Keratinocyte (primary cell): ENCODE results near the gene ANKRA2. TPM values are rescaled to one million over a fixed set of nuclear protein-coding genes. Genes with fewer than 3 reads are reported as not detected.

ENCODE experiments used
- DNase-seq: peaks from one replicate; pipeline ENCODE4 v3.0.0-alpha.2; 2011; ENCODE audit warnings: low read depth, missing footprints, low spot score
- FAIRE-seq: peaks from 2 replicates; lab custom pipeline; 2011; peaks lifted over from hg19 to GRCh38; lab: Jason Lieb, UNC
- H2AFZ ChIP-seq: 2 replicates; pipeline ENCODE4 v1.6.0; 2012; ENCODE audit warnings: low read length, control low read depth, inconsistent platforms; ENCODE audit not compliant: control insufficient read depth
- H3K27ac ChIP-seq: 2 replicates; pipeline ENCODE4 v1.5.1; 2011; ENCODE audit warnings: low read length; ENCODE audit not compliant: control insufficient read depth, insufficient read depth
- H3K27me3 ChIP-seq: 3 replicates; pipeline ENCODE4 v1.6.0; 2011; ENCODE audit warnings: low read length; ENCODE audit not compliant: control insufficient read depth, insufficient read depth; ENCODE audit errors: extremely low read depth
- H3K36me3 ChIP-seq, 2 experiments: 2 replicates in 1 of 2; 3 replicates in 1 of 2; pipeline ENCODE4 v1.5.1; 2011; ENCODE audit warnings: low read length in 2 of 2, mild to moderate bottlenecking in 1 of 2; ENCODE audit not compliant: control insufficient read depth in 2 of 2, insufficient read depth in 2 of 2; ENCODE audit errors: extremely low read depth in 1 of 2
- H3K4me1 ChIP-seq: 3 replicates; pipeline ENCODE4 v1.5.1; 2011; ENCODE audit warnings: low read length; ENCODE audit not compliant: control insufficient read depth, insufficient read depth; ENCODE audit errors: extremely low read depth
- H3K4me2 ChIP-seq: 3 replicates; pipeline ENCODE4 v1.6.0; 2011; ENCODE audit warnings: low read depth, low read length; ENCODE audit not compliant: control insufficient read depth, insufficient read depth; ENCODE audit errors: extremely low read depth
- H3K4me3 ChIP-seq, 3 experiments: fragments of 200-600 bp in 1 of 3; sonication (generic) in 1 of 3; 2 replicates in 2 of 3; 3 replicates in 1 of 3; pipeline ENCODE4 v1.5.1; 2011 to 2016; ENCODE audit warnings: low read length in 3 of 3, mild to moderate bottlenecking in 3 of 3, control low read depth in 2 of 3, inconsistent platforms in 1 of 3, low read depth in 1 of 3, mixed read lengths in 1 of 3, mixed run types in 1 of 3, moderate library complexity in 1 of 3; ENCODE audit not compliant: control insufficient read depth in 2 of 3, insufficient read depth in 2 of 3; ENCODE audit errors: extremely low read depth in 1 of 3
- H3K79me2 ChIP-seq: 2 replicates; pipeline ENCODE4 v1.6.0; 2012; ENCODE audit warnings: low read length; ENCODE audit not compliant: control insufficient read depth, insufficient read depth
- H3K9ac ChIP-seq: 3 replicates; pipeline ENCODE4 v1.6.0; 2011; ENCODE audit warnings: low read length; ENCODE audit not compliant: control insufficient read depth, insufficient read depth; ENCODE audit errors: extremely low read depth
- H3K9me1 ChIP-seq: 3 replicates; pipeline ENCODE4 v1.6.0; 2011; ENCODE audit warnings: low read length; ENCODE audit not compliant: control insufficient read depth, insufficient read depth; ENCODE audit errors: extremely low read depth
- H3K9me3 ChIP-seq: 2 replicates; pipeline ENCODE4 v1.5.1; 2012; ENCODE audit warnings: low read depth, low read length; ENCODE audit not compliant: control insufficient read depth
- H4K20me1 ChIP-seq: 3 replicates; pipeline ENCODE4 v1.6.0; 2011; ENCODE audit warnings: low read length; ENCODE audit not compliant: control insufficient read depth, insufficient read depth; ENCODE audit errors: extremely low read depth
- CTCF ChIP-seq, 3 experiments: IDR thresholded peaks in 1 of 3; conservative IDR thresholded peaks in 1 of 3; optimal IDR thresholded peaks in 1 of 3; 2 replicates in 2 of 3; 3 replicates in 1 of 3; pipeline versions ENCODE3 to v1.5.1; 2011; ENCODE audit warnings: low read length in 3 of 3, mild to moderate bottlenecking in 3 of 3, moderate library complexity in 2 of 3, control low read depth in 1 of 3, inconsistent platforms in 1 of 3; ENCODE audit not compliant: insufficient read depth in 2 of 3; ENCODE audit errors: extremely low read depth in 1 of 3
- EZH2 ChIP-seq: IDR thresholded peaks from one replicate; pipeline ENCODE4 v1.6.1; 2012; ENCODE audit warnings: inconsistent platforms, mild to moderate bottlenecking, low read length, moderate library complexity
- dilution Hi-C: fragments of 300-500 bp; cut with MboI; formaldehyde crosslinking; loops from one replicate; pipeline ENCODE4 v1.7.0; 2020; ENCODE audit warnings: low sequenced_read_pairs; ENCODE audit not compliant: extremely low pct_ligation_motif_present
- polyA plus RNA-seq, 5 experiments: library from polyadenylated mRNA; depleted of rRNA in 3 of 5; stranded (reverse) in 3 of 5; stranded (forward) in 1 of 5; unstranded in 1 of 5; fragments of >200 nt; gene quantifications; 1 replicate in 1 of 5; 2 replicates in 3 of 5; 3 replicates in 1 of 5; pipeline versions ENCODE4 v1.2.1 to v1.2.3, GENCODE V29; 2011 to 2012; ENCODE audit warnings: missing spikeins in 2 of 5, low read depth in 1 of 5, low replicate concordance in 1 of 5

The ANKRA2 gene
- polyA plus RNA-seq, 1 donor (not counting 4 experiments of a cell fraction or from before 2014, with no cell fraction given) = 20.6 TPM

- DNase-seq = no peak
- H3K79me2 ChIP-seq = no peaks in the 10 kb centered on the region
Measured at GRCh38 chr5:73606206-73606753, 40.8 kb upstream of the ANKRA2 start.

DNA sequence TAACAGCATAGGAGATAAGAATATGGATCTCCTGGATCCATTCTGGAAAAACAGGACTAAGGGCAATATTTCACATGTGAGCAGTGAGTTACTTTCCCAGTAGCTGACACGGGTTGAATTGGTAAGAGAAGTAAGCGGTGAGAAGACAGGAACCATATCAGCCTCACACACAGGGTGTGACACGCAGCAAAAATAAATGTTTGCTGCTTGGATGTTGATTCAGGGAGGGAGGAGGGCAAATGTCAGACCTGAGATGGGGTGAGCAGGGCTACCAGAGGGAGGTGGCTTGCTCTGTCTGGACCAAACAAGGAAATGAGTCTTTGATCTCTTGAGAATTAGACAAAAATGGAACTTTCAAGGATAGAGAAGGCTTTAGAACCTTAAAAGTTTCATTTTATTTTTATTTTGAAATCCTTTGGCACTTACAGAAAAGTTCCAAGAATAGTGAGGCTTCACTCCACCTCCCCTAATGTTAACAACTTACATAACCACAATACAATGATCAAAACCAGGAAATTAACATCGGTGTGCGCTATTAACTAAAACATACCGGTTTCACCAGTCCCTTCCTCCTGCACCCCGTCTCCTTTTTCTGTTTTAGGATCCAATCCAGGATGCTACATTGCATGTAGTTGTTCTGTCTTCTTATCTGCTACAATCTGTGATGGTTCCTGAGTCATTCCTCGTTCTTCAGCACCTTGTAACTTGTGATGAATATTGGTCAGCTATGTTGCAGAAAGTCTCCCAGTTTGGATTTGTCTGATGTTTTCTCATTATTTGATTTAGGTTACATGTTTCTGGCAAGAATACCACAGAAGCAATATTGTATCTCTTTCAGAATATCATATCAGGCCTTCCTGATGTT is 40.0 kb upstream of the ANKRA2 start:
- Histone ChIP-seq H3K27ac (peak overlapping the region; percentile 29), H2AFZ (peak overlapping the region; percentile 85)
- peak; percentile 86 for FAIRE-seq

More at GRCh38 chr5:73606206-73606753, 40.8 kb upstream of the ANKRA2 start:
- H3K9me3 ChIP-seq = no peaks in the 10 kb centered on the region
- peak overlapping the region; percentile 67 for H3K4me2 ChIP-seq
- no peaks in the 10 kb centered on the region for H3K27me3 ChIP-seq
- peaks cover 21% of the 10 kb centered on the region for H3K4me1 ChIP-seq
- FAIRE-seq = no peak
- dilution Hi-C loops = no loop called here
- no peak overlapping the region for H3K4me3 ChIP-seq
- no peak overlapping the region for H3K9ac ChIP-seq
- H2AFZ ChIP-seq = no peak overlapping the region
- H3K27ac ChIP-seq = no peak overlapping the region
- H3K36me3 ChIP-seq = no peaks in the 10 kb centered on the region
- no peak for TF ChIP-seq EZH2
- no peak for TF ChIP-seq CTCF (optimal IDR thresholded peaks at IDR 0.05 in 1 of 3, IDR thresholded peaks at IDR 0.05 in 1 of 3, conservative IDR thresholded peaks at IDR 0.05 in 1 of 3; ENCODE audit: extremely low read depth in 1 of 3, insufficient read depth in 2 of 3, low read length in 3 of 3)
- no peaks in the 10 kb centered on the region for H3K9me1 ChIP-seq
- no peaks in the 10 kb centered on the region for H4K20me1 ChIP-seq

More for the DNA sequence above, 40.0 kb upstream of the ANKRA2 start:
- dilution Hi-C loops = no loop called here
- peak overlapping the region in 1 of 3 experiments; percentile 19 for H3K4me3 ChIP-seq
- peak overlapping the region; percentile 67 for H3K4me2 ChIP-seq
- H3K79me2 ChIP-seq = no peaks in the 10 kb centered on the region
- DNase-seq = peak; percentile 40
- peak overlapping the region; percentile 26 for H3K9ac ChIP-seq
- H3K9me1 ChIP-seq = no peaks in the 10 kb centered on the region
- H4K20me1 ChIP-seq = no peaks in the 10 kb centered on the region
- no peaks in the 10 kb centered on the region for H3K27me3 ChIP-seq
- H3K9me3 ChIP-seq = no peaks in the 10 kb centered on the region
- no peak for TF ChIP-seq EZH2
- no peak for TF ChIP-seq CTCF (optimal IDR thresholded peaks at IDR 0.05 in 1 of 3, IDR thresholded peaks at IDR 0.05 in 1 of 3, conservative IDR thresholded peaks at IDR 0.05 in 1 of 3; ENCODE audit: extremely low read depth in 1 of 3, insufficient read depth in 2 of 3, low read length in 3 of 3)
- peaks cover 21% of the 10 kb centered on the region for H3K4me1 ChIP-seq
- no peaks in the 10 kb centered on the region for H3K36me3 ChIP-seq
